Raji (cell line): ENCODE data around the gene C4orf17.

Source experiments
- POLR2A ChIP-seq: IDR thresholded peaks from 2 replicates; pipeline ENCODE4 v1.6.1; 2011; ENCODE audit warnings: low read depth, low read length, control low read depth; ENCODE audit not compliant: insufficient read depth

The C4orf17 gene

GRCh38 chr4:99510721-99511120 is at the start of gene C4orf17:
TSS of gene C4orf17 (plus strand) at chr4:99511021. CDS start at chr4:99513082, 2,061 bp downstream.
- TF ChIP-seq POLR2A = no peak

- TF ChIP-seq POLR2A = no peak
These were observed 49.0 kb upstream of the C4orf17 start for GRCh38 chr4:99461623-99462401.

GRCh38 chr4:99462875-99463464 is 47.9 kb upstream of the C4orf17 start:
- TF ChIP-seq POLR2A = no peak

GRCh38 chr4:99463566-99463965 is 47.3 kb upstream of the C4orf17 start:
- no peak for TF ChIP-seq POLR2A

- no peak for TF ChIP-seq POLR2A
These were observed 42.9 kb upstream of the C4orf17 start for GRCh38 chr4:99467887-99468286.

- TF ChIP-seq POLR2A = no peak
These were observed 41.9 kb upstream of the C4orf17 start for GRCh38 chr4:99468889-99469288.

GRCh38 chr4:99471349-99471748 is 39.5 kb upstream of the C4orf17 start:
- no peak for TF ChIP-seq POLR2A

- no peak for TF ChIP-seq POLR2A
These were observed 38.9 kb upstream of the C4orf17 start for GRCh38 chr4:99471896-99472295.

- TF ChIP-seq POLR2A = no peak
These were observed 37.7 kb upstream of the C4orf17 start for GRCh38 chr4:99473131-99473530.

- TF ChIP-seq POLR2A = no peak
These were observed 27.2 kb upstream of the C4orf17 start for GRCh38 chr4:99483636-99484035.

GRCh38 chr4:99485212-99485611 is 25.6 kb upstream of the C4orf17 start:
- TF ChIP-seq POLR2A = no peak

- TF ChIP-seq POLR2A = no peak
These were observed 20.5 kb upstream of the C4orf17 start for GRCh38 chr4:99490286-99490685.

- no peak for TF ChIP-seq POLR2A
These were observed 5.9 kb upstream of the C4orf17 start for GRCh38 chr4:99504804-99505502.

GRCh38 chr4:99506781-99507180 is 4.0 kb upstream of the C4orf17 start:
- no peak for TF ChIP-seq POLR2A

GRCh38 chr4:99507349-99507748 is 3.5 kb upstream of the C4orf17 start:
- no peak for TF ChIP-seq POLR2A

GRCh38 chr4:99507762-99508161 is 3.1 kb upstream of the C4orf17 start:
- TF ChIP-seq POLR2A = no peak
